Measurements from ENCODE around the gene SDF2.

SDF2 gene, protein sequence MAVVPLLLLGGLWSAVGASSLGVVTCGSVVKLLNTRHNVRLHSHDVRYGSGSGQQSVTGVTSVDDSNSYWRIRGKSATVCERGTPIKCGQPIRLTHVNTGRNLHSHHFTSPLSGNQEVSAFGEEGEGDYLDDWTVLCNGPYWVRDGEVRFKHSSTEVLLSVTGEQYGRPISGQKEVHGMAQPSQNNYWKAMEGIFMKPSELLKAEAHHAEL

DNA sequence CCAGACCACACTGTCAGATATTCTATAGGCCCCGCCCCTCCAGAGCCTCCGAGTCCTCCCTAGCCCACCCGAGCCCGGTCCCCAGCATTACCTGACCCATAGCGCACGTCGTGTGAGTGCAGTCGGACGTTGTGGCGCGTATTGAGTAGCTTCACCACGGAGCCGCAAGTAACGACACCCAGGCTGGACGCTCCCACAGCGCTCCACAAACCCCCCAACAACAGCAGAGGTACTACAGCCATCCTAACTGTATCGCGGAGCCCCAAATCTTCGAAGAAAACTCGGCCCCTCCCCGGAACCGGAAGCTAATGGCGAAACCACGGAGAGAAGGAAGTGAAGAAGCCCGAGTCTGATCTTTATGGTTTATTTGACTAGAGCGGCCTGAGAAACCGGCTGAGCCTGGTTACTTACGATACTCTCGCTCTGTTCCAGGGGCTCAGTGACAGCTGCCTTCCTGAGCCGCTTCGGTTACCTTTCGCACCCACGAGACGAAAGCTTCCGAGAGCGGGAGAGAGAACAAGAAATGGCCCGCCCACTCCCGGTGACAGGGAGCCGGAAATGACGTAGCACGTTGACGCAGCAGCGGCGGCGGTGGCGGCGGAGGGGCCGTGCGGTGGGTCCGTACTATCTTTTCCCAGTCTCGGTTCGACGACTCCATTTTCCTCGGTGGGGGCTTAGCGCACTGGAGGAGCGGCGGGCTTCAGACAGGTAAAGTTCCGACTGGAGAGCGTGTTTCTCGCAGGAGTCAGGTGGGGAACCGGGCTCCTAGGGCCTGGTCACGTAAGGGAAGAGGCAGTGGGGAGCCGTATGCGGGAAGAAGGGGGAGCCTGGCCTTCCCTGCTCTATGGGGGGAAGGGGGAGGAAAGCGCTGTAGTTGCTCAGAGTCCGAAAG, at the start of gene SDF2, which contains the start of gene SUPT6H:
SDF2 (minus strand) TSS at position 272 of the 892 bp plus-strand sequence; CDS start at position 242, 30 bp downstream.
SUPT6H (plus strand) TSS at position 571 of the 892 bp plus-strand sequence. CDS start 11,197 bp downstream, outside the sequence.
- in situ Hi-C loops (cut with HindIII; ENCODE audit: low pct_ligation_motif_present, low pct_unique_long_range_greater_than_20kb, low sequenced_read_pairs): no loop called here
- DNase-seq: peak; percentile 90

- peak; percentile 90 for DNase-seq
- in situ Hi-C loops (cut with HindIII; ENCODE audit: low pct_ligation_motif_present, low pct_unique_long_range_greater_than_20kb, low sequenced_read_pairs): no loop called here
Observed at GRCh38 chr17:28710861-28711722, 49.4 kb upstream of the SDF2 start.

GRCh38 chr17:28707339-28707720, 45.6 kb upstream of the SDF2 start:
- in situ Hi-C loops (cut with HindIII; ENCODE audit: low pct_ligation_motif_present, low pct_unique_long_range_greater_than_20kb, low sequenced_read_pairs): no loop called here
- DNase-seq: no peak

GRCh38 chr17:28706471-28707338, 45.0 kb upstream of the SDF2 start:
- DNase-seq: no peak
- in situ Hi-C loops (cut with HindIII; ENCODE audit: low pct_ligation_motif_present, low pct_unique_long_range_greater_than_20kb, low sequenced_read_pairs): no loop called here

- DNase-seq: no peak
- in situ Hi-C loops (cut with HindIII; ENCODE audit: low pct_ligation_motif_present, low pct_unique_long_range_greater_than_20kb, low sequenced_read_pairs): no loop called here
Observed at GRCh38 chr17:28705728-28706334, 44.1 kb upstream of the SDF2 start.

GRCh38 chr17:28705074-28705659, 43.5 kb upstream of the SDF2 start:
- in situ Hi-C loops (cut with HindIII; ENCODE audit: low pct_ligation_motif_present, low pct_unique_long_range_greater_than_20kb, low sequenced_read_pairs): no loop called here
- no peak for DNase-seq

DNA sequence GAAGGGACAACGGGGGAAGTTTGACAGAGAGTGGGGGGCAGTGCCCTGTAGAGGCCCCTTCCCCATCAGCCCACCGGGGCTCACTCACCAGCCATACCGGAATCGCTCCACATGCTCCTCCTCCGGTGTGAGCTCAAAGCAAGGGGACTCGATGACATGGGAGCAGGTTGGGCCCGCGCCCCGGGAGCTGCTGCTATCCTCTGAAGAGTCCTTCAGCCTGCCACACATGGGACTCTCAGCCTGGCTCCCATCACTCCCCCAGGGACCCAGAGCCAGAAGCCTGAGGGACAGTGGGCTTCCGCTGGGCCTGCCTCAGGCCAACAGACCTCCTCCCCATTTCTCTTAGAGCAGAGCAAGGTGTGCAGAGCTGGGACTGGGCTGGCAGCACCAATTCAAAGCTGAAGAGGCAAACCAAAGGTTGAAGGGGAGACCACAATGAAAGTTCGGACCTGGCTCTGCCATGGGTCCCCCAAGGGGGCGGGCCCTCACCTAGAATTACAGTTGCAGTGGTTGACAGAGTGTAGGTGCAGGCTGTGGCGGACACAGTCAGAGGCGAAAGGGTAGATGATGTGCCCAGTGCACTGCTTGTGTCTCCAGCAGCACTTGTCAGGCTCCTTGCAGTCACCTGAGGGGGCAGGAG, 42.6 kb upstream of the SDF2 start:
- in situ Hi-C loops (cut with HindIII; ENCODE audit: low pct_ligation_motif_present, low pct_unique_long_range_greater_than_20kb, low sequenced_read_pairs): no loop called here
- DNase-seq: no peak

DNA sequence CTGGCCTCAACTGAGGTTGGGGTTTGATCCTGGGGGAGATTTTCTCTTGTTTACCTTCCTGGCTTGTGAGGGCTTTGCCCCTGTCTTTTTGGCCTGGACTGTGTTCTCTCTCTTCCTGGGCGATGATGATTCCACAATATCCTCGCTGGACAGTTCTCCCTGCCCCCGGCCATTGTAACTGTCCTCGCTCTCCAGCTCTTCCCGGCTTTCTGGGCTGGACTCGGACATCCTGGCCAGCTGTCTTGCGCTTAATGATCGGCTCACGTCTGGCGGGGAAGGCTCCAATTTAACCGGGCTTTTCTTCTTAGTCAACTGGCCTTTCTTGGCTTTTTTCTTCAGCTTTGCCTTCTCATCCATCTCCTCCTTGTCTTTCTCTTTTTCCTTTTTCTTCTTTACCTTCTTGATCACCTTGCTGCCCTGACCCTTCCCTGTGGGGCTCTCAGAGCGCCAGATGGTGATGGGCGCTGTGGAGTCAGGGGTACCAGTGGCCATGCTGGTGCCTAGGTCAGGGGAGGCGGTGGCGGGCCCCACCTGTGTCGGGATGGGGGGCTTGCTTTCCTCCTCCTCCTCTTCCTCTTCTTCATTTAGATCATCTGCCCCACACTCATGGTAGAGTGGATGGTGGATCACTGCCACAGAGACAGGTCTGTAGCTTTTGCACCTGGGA, 42.0 kb upstream of the SDF2 start:
- in situ Hi-C loops (cut with HindIII; ENCODE audit: low pct_ligation_motif_present, low pct_unique_long_range_greater_than_20kb, low sequenced_read_pairs): no loop called here
- DNase-seq: no peak

DNA sequence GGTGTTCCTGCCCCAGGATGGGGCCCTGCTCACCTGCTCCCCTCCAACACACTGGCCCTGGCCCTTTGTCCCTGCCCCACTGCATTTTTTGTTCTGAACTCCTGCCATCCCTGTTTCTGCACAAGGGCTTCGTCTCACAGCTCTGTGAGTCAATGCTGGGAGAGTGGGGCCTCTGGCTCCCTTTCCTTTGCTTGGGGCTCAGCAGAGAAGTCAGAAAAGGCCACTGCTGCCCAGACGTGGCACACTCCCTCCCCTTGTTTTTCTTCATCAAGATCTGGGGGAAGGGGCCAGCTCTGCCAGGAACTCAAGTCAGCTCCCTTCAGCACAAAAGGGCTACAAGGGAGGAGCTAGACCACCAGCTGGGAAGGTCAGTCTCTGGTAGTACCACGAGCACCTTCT, 41.0 kb upstream of the SDF2 start:
- DNase-seq: no peak
- in situ Hi-C loops (cut with HindIII; ENCODE audit: low pct_ligation_motif_present, low pct_unique_long_range_greater_than_20kb, low sequenced_read_pairs): no loop called here

GRCh38 chr17:28702026-28702751, 40.5 kb upstream of the SDF2 start:
- in situ Hi-C loops (cut with HindIII; ENCODE audit: low pct_ligation_motif_present, low pct_unique_long_range_greater_than_20kb, low sequenced_read_pairs): no loop called here
- DNase-seq: no peak

- in situ Hi-C loops (cut with HindIII; ENCODE audit: low pct_ligation_motif_present, low pct_unique_long_range_greater_than_20kb, low sequenced_read_pairs): no loop called here
- no peak for DNase-seq
Observed at GRCh38 chr17:28700830-28701492, 39.3 kb upstream of the SDF2 start.

- no peak for DNase-seq
- in situ Hi-C loops (cut with HindIII; ENCODE audit: low pct_ligation_motif_present, low pct_unique_long_range_greater_than_20kb, low sequenced_read_pairs): no loop called here
Observed at GRCh38 chr17:28700278-28700677, 38.6 kb upstream of the SDF2 start.

DNA sequence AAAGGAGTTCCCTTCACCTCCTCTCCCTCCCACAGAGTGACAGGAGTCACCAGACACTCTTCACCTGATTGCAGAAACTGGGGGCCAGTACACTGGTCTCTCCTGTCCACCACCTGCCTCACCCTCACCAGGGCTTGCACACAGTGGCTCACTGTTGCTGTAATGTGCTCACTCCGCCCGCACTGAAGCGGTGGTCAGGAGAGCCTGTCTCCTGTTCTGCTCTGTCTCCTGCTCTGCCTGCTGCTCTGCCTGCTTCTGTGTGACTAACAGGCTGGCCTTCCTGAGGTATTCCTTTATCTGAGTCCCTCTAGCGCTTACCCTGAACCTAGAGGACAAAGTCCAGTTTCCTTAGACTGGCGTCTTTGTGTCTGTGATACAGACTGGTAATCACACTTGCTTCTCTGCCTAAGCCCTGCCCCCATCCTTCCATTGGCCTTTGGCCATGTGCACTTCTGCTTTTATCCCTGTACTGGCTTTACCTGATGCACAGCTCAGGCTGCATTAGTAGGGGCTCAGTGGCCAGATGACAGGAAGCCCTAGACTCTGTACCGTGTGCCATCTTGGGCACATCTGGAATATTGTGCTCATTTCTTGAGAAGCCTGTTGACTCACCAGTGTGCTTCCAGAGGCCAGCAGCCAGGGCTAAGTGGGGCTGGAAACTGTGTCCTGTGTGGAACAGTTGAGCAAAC, 36.7 kb upstream of the SDF2 start:
- peak; percentile 61 for DNase-seq

DNA sequence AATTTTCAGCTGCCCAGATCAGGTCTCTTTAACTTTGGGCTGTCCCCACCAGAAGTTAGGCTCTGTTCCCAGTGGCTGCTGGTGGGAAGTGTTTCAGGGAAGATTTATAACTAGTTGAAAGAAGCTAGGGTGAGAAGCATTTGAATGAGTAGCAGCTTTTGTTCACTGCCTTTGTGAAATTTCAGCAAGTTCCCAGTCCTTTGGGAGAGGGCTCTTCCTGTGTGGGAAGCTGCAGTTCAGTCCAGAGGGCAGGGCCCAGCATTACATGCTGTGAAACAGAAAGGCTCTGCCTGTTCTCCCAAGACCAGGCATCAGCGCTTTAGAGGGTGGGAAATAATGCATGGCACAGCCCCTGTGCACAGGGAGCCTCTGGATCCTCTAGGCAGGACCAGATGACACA, 32.2 kb upstream of the SDF2 start:
- in situ Hi-C loops (cut with HindIII; ENCODE audit: low pct_ligation_motif_present, low pct_unique_long_range_greater_than_20kb, low sequenced_read_pairs): no loop called here
- DNase-seq: no peak

More for the DNA sequence above, 36.7 kb upstream of the SDF2 start:
- in situ Hi-C loops (cut with HindIII; ENCODE audit: low pct_ligation_motif_present, low pct_unique_long_range_greater_than_20kb, low sequenced_read_pairs): no loop called here

DNA sequence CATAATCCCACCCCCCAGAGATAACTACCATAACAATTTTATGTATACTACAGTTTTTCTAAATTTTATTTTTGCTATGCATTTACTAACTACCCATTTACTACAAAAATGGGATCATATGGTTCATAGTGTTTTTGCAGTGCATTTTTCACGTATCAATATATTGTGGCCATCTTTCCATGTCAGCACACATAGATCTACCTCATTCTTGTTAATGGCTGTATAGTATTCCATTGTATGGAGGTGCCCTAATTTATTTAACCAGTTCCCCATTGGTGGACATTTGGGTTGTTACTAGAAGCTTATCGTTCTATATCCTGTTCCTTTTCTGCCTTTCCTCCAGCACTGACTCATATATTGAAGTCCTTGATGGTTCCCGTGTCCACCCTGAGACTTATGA, 27.3 kb upstream of the SDF2 start:
- in situ Hi-C loops (cut with HindIII; ENCODE audit: low pct_ligation_motif_present, low pct_unique_long_range_greater_than_20kb, low sequenced_read_pairs): no loop called here
- no peak for DNase-seq
